ENCODE data around the gene ACOT11.

ACOT11 gene

GRCh38 chr1:54652168-54652567 is 104.1 kb downstream of the ACOT11 start:
- DNase-seq = no peak

- DNase-seq = no peak
Measured at GRCh38 chr1:54653036-54653435, 105.0 kb downstream of the ACOT11 start.

GRCh38 chr1:54658164-54658913 is 110.3 kb downstream of the ACOT11 start:
- no peak for DNase-seq

Measured in NCI-H446 treated with DMSO at 0.1 percent for 48 hours (cell line).